PFSK-1 (cell line): Measurements from ENCODE around the gene ARHGEF4.

Experiments
- FOXP2 ChIP-seq: optimal IDR thresholded peaks from 2 replicates; pipeline ENCODE3; 2011; ENCODE audit warnings: borderline replicate concordance, control low read depth, inconsistent platforms; ENCODE audit not compliant: insufficient read depth; ENCODE audit errors: extremely low read length, extremely low read depth
- POLR2AphosphoS5 ChIP-seq: IDR thresholded peaks from 2 replicates; pipeline ENCODE4 v1.6.1; 2012; ENCODE audit warnings: low read depth, mild to moderate bottlenecking, control low read depth, low read length, moderate library complexity
- SIN3A ChIP-seq: IDR thresholded peaks from 2 replicates; pipeline ENCODE4 v1.6.1; 2012; ENCODE audit warnings: mild to moderate bottlenecking, low read length, moderate library complexity, borderline replicate concordance; ENCODE audit not compliant: insufficient read depth
- TAF1 ChIP-seq: IDR thresholded peaks from 2 replicates; pipeline ENCODE4 v1.6.1; 2012; ENCODE audit warnings: low read length, control low read depth, borderline replicate concordance; ENCODE audit not compliant: insufficient read depth
- TF ChIP-seq, protein P1 (sequence below), 2 experiments: IDR thresholded peaks; 2 replicates each; pipeline versions ENCODE4 v1.6.1 to v1.8.0; 2011 to 2012; ENCODE audit warnings: low read depth in 2 of 2, low read length in 2 of 2, control low read depth in 1 of 2, inconsistent platforms in 1 of 2, mild to moderate bottlenecking in 1 of 2, moderate library complexity in 1 of 2; ENCODE audit not compliant: insufficient read depth in 1 of 2

- TF ChIP-seq POLR2AphosphoS5 (no peak), TAF1 (no peak), SIN3A (no peak), FOXP2 (no peak)
- TF ChIP-seq, protein P1, sequence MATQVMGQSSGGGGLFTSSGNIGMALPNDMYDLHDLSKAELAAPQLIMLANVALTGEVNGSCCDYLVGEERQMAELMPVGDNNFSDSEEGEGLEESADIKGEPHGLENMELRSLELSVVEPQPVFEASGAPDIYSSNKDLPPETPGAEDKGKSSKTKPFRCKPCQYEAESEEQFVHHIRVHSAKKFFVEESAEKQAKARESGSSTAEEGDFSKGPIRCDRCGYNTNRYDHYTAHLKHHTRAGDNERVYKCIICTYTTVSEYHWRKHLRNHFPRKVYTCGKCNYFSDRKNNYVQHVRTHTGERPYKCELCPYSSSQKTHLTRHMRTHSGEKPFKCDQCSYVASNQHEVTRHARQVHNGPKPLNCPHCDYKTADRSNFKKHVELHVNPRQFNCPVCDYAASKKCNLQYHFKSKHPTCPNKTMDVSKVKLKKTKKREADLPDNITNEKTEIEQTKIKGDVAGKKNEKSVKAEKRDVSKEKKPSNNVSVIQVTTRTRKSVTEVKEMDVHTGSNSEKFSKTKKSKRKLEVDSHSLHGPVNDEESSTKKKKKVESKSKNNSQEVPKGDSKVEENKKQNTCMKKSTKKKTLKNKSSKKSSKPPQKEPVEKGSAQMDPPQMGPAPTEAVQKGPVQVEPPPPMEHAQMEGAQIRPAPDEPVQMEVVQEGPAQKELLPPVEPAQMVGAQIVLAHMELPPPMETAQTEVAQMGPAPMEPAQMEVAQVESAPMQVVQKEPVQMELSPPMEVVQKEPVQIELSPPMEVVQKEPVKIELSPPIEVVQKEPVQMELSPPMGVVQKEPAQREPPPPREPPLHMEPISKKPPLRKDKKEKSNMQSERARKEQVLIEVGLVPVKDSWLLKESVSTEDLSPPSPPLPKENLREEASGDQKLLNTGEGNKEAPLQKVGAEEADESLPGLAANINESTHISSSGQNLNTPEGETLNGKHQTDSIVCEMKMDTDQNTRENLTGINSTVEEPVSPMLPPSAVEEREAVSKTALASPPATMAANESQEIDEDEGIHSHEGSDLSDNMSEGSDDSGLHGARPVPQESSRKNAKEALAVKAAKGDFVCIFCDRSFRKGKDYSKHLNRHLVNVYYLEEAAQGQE (IDR thresholded peaks at IDR 0.05; ENCODE audit: insufficient read depth in 1 of 2, low read depth in 2 of 2, low read length in 2 of 2), result no peak
These were observed 114.3 kb downstream of the ARHGEF4 start for GRCh38 chr2:130951018-130951417.
